ENCODE measurements around the gene TMCO2.
"Not testable (repeated sequence)": the region's sequence is repeated elsewhere in the genome, so short reads cannot be mapped to it uniquely, and the experiment has no call there.

TMCO2 gene

DNA sequence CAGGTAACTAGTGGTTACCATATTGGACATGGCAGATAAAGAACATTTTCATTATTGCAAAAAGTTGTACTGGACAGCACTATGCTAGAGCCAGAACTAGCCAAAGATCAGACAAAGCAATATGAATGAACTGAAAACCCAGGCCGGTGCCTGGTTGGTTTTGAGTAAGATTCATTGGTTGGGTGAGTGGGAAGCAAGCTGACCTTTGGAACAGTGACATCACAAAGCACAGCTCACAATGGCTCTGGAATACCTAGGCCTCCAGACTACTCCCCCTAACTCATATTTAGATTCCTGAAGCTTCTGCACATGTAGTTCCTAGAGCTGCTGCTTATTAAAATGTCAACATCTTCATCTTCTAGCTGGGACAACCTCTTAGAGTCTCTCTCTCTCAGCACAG lies at the start of gene TMCO2:
Gene TMCO2, plus strand, starts transcription at position 283 of the 400 bp plus-strand sequence. Its CDS starts 57 bp downstream, at position 340.
- DNase-seq, result no peak

GRCh38 chr1:40199126-40199525 lies 48.6 kb upstream of the TMCO2 start:
- no peak for DNase-seq

GRCh38 chr1:40204856-40205255 lies 42.9 kb upstream of the TMCO2 start:
- DNase-seq, result no peak

DNA sequence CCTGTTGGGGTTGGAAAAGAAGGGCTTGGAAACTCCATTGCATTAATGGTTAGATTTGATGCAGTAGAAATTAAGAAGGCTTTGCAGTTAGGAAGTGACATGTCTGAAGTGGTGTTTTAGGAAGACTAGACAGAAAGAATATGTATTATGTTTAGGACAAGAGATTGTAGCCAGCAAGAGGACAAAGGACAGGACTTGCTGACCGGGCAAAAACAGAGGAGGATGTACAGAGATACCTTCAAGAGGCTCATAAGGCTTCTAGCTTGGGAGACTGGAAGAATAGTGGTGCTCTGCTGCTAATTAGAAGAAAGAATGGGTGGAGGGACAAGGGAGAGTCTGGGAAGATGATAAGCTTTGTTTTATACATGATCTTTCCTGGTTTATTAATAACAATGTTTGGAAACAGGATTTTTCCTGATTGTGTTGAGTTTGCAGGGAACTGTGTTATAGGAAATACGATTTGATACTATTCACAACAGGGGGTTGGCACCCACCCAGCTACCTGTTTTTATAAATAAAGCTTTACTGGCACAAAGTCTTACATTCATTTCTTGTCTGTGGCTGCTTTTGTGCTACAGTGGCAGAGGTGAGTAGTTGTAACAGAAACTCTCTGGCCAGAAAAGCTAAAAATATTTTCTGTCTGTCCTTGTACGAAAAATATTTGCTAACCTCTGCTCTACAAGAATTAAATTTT lies 37.1 kb upstream of the TMCO2 start:
- DNase-seq, result no peak

- no peak for DNase-seq
Observed at GRCh38 chr1:40218333-40218732, 29.4 kb upstream of the TMCO2 start.

- not testable (repeated sequence) for DNase-seq
Observed at GRCh38 chr1:40221471-40221905, 26.2 kb upstream of the TMCO2 start.

DNA sequence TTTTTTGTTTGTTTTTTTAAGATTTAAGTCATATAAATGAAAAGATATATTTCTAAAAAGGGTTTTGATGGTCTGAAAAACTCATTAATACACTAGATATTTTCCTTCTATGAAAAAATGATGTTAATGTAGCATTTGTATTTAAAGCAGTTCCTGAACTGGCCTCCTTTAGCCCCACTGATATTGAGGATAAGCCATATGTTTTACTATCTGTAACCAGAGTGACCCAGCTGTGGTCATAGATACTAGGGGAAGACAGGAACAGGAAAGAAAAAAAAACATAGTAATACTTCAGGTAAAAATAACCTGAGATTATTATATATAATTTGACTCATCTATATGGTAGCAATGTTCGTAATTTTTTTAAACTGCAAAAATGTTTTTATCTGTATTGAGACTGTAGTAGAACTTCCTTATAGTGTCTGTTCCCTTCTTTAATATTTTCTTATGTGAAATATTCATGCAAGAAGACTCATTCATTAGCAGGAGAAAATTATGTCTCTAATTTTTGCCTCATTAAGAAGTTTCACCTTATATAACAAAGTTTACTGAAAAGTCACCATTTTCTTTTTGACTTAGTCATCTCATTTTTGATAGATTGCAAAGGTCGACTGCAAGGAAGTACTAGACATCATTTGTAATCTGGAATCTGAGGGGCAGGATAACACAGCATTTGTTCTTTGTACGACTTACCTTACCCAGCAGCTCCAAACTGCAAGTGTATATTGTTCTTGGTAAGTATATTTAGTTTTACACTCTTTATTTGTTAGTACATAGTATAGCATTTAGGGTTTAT lies 25.6 kb upstream of the TMCO2 start:
- DNase-seq, result no peak

DNA sequence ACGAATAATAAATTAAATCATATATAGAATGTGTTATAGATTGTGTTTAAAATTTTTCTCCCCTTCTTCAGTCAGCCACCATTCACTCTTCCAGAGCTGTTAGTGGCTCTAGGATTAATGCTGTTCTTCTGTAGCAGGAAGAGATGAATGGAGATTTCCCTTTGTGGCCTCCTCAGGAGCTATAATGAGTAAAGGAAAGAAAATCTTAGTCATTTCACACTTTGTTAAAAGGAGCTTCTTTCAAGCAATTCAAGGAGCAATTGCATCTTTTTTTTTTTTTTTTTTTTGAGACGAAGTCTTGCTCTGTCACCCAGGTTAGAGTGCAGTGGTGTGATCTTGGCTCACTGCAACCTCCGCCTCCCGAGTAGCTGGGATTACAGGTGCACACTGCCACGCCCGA lies 23.7 kb upstream of the TMCO2 start:
- no peak for DNase-seq

GRCh38 chr1:40226192-40226591 lies 21.5 kb upstream of the TMCO2 start:
- no peak for DNase-seq

DNA sequence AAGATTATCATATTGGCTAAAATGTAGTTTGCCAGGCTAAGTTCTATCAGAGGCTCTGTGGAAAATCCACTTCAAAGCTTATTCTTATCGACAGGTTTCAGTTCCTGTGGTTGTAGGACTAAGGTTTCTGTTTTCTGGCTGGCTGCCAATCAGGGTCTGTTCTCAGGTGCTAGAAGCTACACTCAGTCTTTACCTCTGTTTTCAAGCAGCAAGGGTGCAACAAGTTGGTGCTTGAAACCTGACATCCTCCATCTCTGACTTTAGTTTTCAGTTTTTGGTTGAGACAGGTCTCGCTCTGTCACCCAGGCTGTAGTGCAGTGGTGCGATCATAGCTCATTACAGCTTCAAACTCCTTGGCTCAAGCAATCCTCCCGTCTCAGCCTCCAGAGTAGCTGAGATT lies 15.3 kb upstream of the TMCO2 start:
- DNase-seq, result no peak

- DNase-seq, result no peak
Observed at GRCh38 chr1:40239626-40240025, 8.1 kb upstream of the TMCO2 start.

GRCh38 chr1:40240390-40240789 lies 7.3 kb upstream of the TMCO2 start:
- DNase-seq, result no peak

GRCh38 chr1:40241362-40241761 lies 6.4 kb upstream of the TMCO2 start:
- no peak for DNase-seq

DNA sequence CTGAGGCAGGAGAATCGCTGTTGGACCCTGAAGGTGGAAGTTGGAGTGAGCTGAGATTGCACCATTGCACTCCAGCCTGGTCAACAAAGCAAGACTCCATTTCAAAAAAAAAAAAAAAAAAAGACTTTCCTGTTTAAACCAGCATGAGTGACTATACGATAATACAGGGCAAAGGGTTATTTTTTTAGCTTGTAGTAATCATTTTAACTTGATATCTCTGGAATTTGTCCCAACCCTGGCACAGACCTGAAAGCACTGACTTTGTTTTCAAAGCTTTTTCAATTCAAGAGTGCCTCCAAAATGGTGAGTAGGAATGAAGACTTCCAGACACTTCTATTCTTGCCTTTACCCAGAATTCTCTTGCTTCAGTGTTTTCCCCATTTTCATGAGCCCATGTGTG lies 4.4 kb upstream of the TMCO2 start:
- no peak for DNase-seq

- DNase-seq, result no peak
Observed at GRCh38 chr1:40244138-40244744, 3.5 kb upstream of the TMCO2 start.

DNA sequence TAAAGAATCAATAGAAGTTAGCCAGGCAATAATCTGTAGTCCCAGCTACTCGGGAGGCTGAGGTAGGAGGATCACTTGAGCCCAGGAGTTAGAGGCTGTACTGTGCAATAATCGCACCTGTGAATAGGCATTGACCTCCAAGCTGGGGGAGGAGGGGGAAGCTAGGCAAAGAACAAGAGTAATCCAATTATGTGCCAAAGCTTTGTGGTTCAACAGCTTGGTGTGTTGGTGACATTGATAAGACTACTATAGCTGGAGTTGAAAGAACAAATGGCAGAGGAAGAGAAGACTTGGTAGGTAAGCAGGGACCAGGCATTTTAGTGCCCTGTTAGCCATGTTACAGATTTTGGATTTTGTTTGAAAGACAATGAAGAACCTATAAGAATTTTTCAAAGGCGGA lies 2.1 kb upstream of the TMCO2 start:
- DNase-seq, result no peak

DNA sequence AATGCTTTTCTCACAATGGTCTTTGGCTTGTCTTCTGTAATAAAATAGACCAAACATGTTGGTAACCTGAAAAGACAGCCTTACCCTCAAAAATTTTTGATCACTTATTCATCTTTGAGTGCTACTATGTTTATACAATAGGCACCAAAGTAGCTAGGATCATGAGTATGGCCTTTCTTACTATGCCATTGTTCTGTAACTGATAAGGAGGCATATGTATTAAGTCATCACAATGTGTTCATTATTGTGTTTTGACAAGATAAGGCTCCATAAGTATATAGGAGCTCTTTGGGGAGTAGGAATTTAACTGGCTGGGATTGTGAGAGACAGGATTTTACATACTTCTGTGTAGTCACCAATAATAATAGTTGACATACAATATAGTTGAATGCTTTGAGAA lies 675 bp downstream of the TMCO2 start:
- no peak for DNase-seq

GRCh38 chr1:40251456-40251855 lies 3.7 kb downstream of the TMCO2 start:
- DNase-seq, result no peak

DNA sequence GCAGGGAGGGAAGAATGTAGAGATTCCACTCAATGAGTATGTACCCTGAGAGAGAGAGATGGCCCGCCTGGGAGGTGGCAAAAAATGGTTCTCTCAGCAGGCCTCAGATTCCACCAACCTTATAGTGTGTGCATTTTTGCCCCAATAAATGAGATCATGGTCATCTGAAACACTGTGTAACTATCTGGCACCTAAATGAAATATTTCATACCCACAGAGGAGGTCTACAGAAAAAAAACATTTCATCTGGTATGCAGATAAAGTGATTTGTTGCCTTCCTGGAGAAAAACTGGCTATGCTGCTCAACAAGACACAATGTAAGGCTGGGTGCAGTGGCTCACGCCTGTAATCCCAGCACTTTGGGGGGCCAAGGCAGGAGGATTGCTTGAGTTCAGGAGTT lies 4.9 kb downstream of the TMCO2 start:
- DNase-seq, result no peak

DNA sequence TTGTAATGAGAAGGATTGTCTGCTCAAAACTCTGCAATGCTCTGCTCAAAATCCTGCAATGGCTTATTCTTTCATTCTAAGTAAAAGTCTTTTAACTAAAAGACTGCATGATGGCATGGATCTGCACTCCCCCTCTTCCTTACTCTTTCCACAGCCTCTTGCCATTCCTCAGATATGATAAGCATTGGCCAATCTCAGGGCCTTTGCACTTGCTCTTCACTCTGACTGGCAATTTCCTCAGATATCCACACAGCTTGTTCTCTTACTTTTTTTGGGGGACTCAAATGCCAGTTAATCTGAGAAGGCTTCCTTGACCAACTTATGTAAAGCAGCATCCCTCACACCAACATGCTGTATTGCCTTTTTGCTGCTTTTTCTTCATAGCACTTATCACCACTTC lies 7.5 kb downstream of the TMCO2 start:
- no peak for DNase-seq

GRCh38 chr1:40256401-40257084 lies 8.8 kb downstream of the TMCO2 start:
- DNase-seq, result no peak

DNA sequence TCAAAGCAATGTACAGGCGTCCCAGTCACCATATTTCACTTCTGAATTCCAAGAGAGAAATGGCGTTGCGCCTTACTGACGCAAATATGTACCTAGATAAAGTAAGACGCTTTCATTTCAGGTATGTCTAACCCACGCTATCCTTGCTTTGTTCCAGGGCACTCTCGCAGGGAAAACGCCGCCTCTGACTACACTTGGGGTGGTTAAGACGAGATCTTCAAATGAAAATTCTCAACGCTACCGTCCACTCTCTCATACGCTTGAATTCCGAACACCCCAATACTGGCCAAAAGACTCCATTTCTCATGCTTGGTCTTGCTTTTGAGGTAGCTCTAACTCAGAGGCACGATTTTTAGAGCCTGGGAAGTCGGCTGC lies 9.6 kb downstream of the TMCO2 start:
- no peak for DNase-seq

GRCh38 chr1:40257688-40258444 lies 10.1 kb downstream of the TMCO2 start, which contains the start of gene ZMPSTE24:
TSS of gene ZMPSTE24 (plus strand) at chr1:40258236. CDS start at chr1:40258272, 36 bp downstream.
- peak; percentile 96 for DNase-seq

Measured in midbrain (tissue), 1 donor.